Measurements from ENCODE around the gene PNCK.

Gene PNCK

DNA sequence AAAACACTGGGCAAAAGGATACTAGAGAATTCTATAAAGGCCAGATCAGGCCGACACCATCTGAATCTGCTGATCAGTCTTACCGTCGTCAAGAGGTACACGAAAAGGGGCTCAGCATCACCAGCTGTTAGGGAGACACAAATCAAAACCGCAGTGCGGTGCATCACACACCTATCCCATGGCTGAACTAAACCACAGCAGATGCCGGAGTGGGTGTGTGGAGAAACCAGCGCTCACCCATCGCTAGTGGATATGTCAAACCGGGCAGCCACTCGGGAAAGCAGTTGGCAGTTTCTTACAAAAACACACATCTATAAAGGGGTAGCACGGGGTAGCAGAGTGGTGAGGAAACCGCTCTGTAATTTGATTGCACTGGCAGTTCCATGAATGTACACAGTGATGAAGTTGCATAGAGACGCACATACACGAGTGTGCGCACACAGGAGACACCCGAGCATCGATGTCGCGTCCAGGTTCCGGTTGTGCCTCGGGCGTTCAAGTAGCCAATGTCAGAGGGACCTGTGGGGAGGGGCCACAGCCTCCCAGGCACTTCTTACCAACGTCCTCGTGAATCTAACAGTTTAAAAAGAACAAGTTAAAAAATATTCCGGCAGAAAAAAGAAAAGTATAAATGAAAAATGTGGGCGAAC lies 51.5 kb downstream of the PNCK start:
- Histone ChIP-seq H3K9me3 (no peaks in the 10 kb centered on the region), H3K4me3 (ENCODE audit: low read depth in 1 of 2, low read length in 1 of 2) (no peak overlapping the region), H3K4me1 (ENCODE audit: control insufficient read depth in 1 of 2, insufficient read depth in 1 of 2, low read depth in 1 of 2, low read length in 1 of 2) (no peaks in the 10 kb centered on the region), H3K27me3 (peaks cover 13% of the 10 kb centered on the region), H3K27ac (no peak overlapping the region), H3K36me3 (no peaks in the 10 kb centered on the region)
- TF ChIP-seq, protein P1, sequence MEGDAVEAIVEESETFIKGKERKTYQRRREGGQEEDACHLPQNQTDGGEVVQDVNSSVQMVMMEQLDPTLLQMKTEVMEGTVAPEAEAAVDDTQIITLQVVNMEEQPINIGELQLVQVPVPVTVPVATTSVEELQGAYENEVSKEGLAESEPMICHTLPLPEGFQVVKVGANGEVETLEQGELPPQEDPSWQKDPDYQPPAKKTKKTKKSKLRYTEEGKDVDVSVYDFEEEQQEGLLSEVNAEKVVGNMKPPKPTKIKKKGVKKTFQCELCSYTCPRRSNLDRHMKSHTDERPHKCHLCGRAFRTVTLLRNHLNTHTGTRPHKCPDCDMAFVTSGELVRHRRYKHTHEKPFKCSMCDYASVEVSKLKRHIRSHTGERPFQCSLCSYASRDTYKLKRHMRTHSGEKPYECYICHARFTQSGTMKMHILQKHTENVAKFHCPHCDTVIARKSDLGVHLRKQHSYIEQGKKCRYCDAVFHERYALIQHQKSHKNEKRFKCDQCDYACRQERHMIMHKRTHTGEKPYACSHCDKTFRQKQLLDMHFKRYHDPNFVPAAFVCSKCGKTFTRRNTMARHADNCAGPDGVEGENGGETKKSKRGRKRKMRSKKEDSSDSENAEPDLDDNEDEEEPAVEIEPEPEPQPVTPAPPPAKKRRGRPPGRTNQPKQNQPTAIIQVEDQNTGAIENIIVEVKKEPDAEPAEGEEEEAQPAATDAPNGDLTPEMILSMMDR (IDR thresholded peaks at IDR 0.05): no peak

DNA sequence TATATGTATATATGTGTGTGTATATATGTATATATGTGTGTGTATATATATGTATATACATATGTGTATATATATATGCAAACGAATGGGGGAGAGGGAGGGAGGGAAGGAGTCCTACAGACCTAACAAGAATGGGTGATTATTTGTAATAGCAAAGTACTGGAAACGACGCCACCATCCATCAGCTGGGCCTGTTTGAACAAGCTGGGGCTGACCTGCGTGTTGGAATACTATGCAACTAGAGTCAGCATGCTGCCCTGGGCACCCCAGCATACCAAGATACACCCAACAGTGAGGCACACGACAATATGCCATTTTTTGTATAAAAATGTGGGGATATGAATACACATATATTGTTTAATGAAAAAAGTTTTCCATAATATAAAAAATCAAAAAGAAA lies 53.0 kb downstream of the PNCK start:
- Histone ChIP-seq H3K4me3 (ENCODE audit: low read depth in 1 of 2, low read length in 1 of 2) (no peak overlapping the region), H3K36me3 (no peaks in the 10 kb centered on the region), H3K4me1 (ENCODE audit: control insufficient read depth in 1 of 2, insufficient read depth in 1 of 2, low read depth in 1 of 2, low read length in 1 of 2) (no peaks in the 10 kb centered on the region), H3K9me3 (no peaks in the 10 kb centered on the region), H3K27me3 (peaks cover 13% of the 10 kb centered on the region), H3K27ac (no peak overlapping the region)
- TF ChIP-seq, protein P1 (IDR thresholded peaks at IDR 0.05): no peak
